ENCODE data around the gene RUBCNL. TPM values are rescaled to one million over a fixed set of nuclear protein-coding genes. Genes with fewer than 3 reads are reported as not detected.

Gene RUBCNL
- total and polyA plus RNA-seq, 2 donors (not counting 3 experiments of a cell fraction or from before 2014, with no cell fraction given) = not detected

GRCh38 chr13:46389457-46390451, 2.7 kb upstream of the RUBCNL start:
- peaks cover 21 to 29% of the 10 kb centered on the region in 2 experiments for H3K27me3 ChIP-seq (ENCODE audit: control insufficient read depth in 2 of 2, insufficient read depth in 2 of 2, low read length in 2 of 2)
- no TSS peak for BruUV-seq (replicated peaks)
- H3K4me3 ChIP-seq (replicated peaks in 1 of 3; ENCODE audit: insufficient read depth in 1 of 3, low read depth in 1 of 3, low read length in 3 of 3) = no peak overlapping the region
- H3K9ac ChIP-seq (replicated peaks; ENCODE audit: extremely low read depth, insufficient read depth, low read length) = no peak overlapping the region
- no peaks in the 10 kb centered on the region for H3K9me1 ChIP-seq (replicated peaks; ENCODE audit: control insufficient read depth, extremely low read depth, insufficient read depth, low read length)
- H3K4me1 ChIP-seq (ENCODE audit: control insufficient read depth, extremely low read depth, insufficient read depth, low read length) = no peaks in the 10 kb centered on the region
- no peak overlapping the region for H2AFZ ChIP-seq (ENCODE audit: low read depth, low read length)
- intact Hi-C loops (cut with micrococcal nuclease) = no loop called here
- no peaks in the 10 kb centered on the region for H4K20me1 ChIP-seq (replicated peaks; ENCODE audit: control insufficient read depth, extremely low read depth, insufficient read depth, low read length)
- CTCF ChIA-PET = no interaction called here
- no peak overlapping the region for H3K27ac ChIP-seq (ENCODE audit: insufficient read depth, low read depth, low read length)
- dilution Hi-C loops (cut with MboI; ENCODE audit: extremely low pct_ligation_motif_present, low sequenced_read_pairs) = no loop called here
- H3K79me2 ChIP-seq (ENCODE audit: control insufficient read depth, insufficient read depth, low read length) = no peaks in the 10 kb centered on the region
- DNase-seq (ENCODE audit: low read depth, low spot score) (no peak), FAIRE-seq (no peak)
- TF ChIP-seq MAX (IDR thresholded peaks at IDR 0.05; ENCODE audit: insufficient read depth, insufficient read length) (no peak), JUN (IDR thresholded peaks at IDR 0.05; ENCODE audit: borderline replicate concordance, insufficient read depth, insufficient read length, low read depth) (no peak), POLR2AphosphoS5 (IDR thresholded peaks at IDR 0.05; ENCODE audit: insufficient read depth, low read depth, low read length) (no peak), MYC (IDR thresholded peaks at IDR 0.05; ENCODE audit: low read depth, low read length) (no peak), POLR2A (IDR thresholded peaks at IDR 0.05; ENCODE audit: low read depth, low read length) (no peak), GATA2 (IDR thresholded peaks at IDR 0.05; ENCODE audit: insufficient read depth, insufficient read length, low read depth, low read length) (no peak), EZH2 (IDR thresholded peaks at IDR 0.05; ENCODE audit: borderline replicate concordance, low read depth, low read length, severe bottlenecking) (no peak), FOS (IDR thresholded peaks at IDR 0.05; ENCODE audit: borderline replicate concordance, insufficient read depth, low read length) (no peak)
- TF ChIP-seq, protein P1, sequence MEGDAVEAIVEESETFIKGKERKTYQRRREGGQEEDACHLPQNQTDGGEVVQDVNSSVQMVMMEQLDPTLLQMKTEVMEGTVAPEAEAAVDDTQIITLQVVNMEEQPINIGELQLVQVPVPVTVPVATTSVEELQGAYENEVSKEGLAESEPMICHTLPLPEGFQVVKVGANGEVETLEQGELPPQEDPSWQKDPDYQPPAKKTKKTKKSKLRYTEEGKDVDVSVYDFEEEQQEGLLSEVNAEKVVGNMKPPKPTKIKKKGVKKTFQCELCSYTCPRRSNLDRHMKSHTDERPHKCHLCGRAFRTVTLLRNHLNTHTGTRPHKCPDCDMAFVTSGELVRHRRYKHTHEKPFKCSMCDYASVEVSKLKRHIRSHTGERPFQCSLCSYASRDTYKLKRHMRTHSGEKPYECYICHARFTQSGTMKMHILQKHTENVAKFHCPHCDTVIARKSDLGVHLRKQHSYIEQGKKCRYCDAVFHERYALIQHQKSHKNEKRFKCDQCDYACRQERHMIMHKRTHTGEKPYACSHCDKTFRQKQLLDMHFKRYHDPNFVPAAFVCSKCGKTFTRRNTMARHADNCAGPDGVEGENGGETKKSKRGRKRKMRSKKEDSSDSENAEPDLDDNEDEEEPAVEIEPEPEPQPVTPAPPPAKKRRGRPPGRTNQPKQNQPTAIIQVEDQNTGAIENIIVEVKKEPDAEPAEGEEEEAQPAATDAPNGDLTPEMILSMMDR (IDR thresholded peaks at IDR 0.05; ENCODE audit: extremely low read depth in 1 of 2, insufficient read depth in 1 of 2, low read depth in 1 of 2, low read length in 2 of 2) = no peak
- H3K36me3 ChIP-seq (ENCODE audit: control insufficient read depth in 2 of 2, extremely low read depth in 1 of 2, insufficient read depth in 2 of 2, low read length in 2 of 2) = no peaks in the 10 kb centered on the region
- no peaks in the 10 kb centered on the region for H3K9me3 ChIP-seq (replicated peaks; ENCODE audit: control insufficient read depth, insufficient read depth, low read length)
- POLR2A ChIA-PET = no interaction called here
- no peak overlapping the region for H3K4me2 ChIP-seq (ENCODE audit: insufficient read depth, low read length)
